Cardiac muscle cell (in vitro differentiated cells and primary cell): ENCODE results near the gene KRTAP12-1. TPM values are rescaled to one million over a fixed set of nuclear protein-coding genes. Genes with fewer than 3 reads are reported as not detected.

ENCODE experiments used
- DNase-seq, 2 donors: peaks; one replicate each; pipeline versions ENCODE4 v3.0.0 to v3.0.0-alpha.2; 2010 to 2017; ENCODE audit warnings: low read depth in 1 of 2, low spot score in 1 of 2
- H3K27ac ChIP-seq: fragments of 200-600 bp; sonication (generic); 2 replicates; pipeline ENCODE4 v1.5.1; 2016
- H3K27me3 ChIP-seq: fragments of 200-600 bp; sonication (generic); 2 replicates; pipeline ENCODE4 v1.6.0; 2016; ENCODE audit warnings: control low read depth
- H3K36me3 ChIP-seq: fragments of 200-600 bp; sonication (generic); 2 replicates; pipeline ENCODE4 v1.5.1; 2016; ENCODE audit warnings: control low read depth
- H3K4me1 ChIP-seq: fragments of 200-600 bp; sonication (generic); 2 replicates; pipeline ENCODE4 v1.8.1; 2017; ENCODE audit warnings: low read depth, mild to moderate bottlenecking, mixed run types
- H3K4me3 ChIP-seq: fragments of 200-600 bp; sonication (generic); 2 replicates; pipeline ENCODE4 v1.5.1; 2016; ENCODE audit warnings: mild to moderate bottlenecking
- H3K9me3 ChIP-seq: fragments of 200-600 bp; sonication (generic); 2 replicates; pipeline ENCODE4 v1.5.1; 2017; ENCODE audit warnings: low read depth, mild to moderate bottlenecking, control low read depth
- CTCF ChIP-seq: IDR thresholded peaks from 2 replicates; pipeline ENCODE4 v1.5.1; 2012; ENCODE audit warnings: low read depth, mild to moderate bottlenecking, low read length
- polyA plus RNA-seq: library from polyadenylated mRNA; unstranded; fragments of >200 nt; fragmentation: Nextera tagmentation; extraction: Ambion mirVana; gene quantifications from 2 replicates; pipeline ENCODE4 v1.2.1, GENCODE V29; 2016
- total RNA-seq: library from RNA; depleted of rRNA; stranded (reverse); fragments of >200 nt; gene quantifications from 2 replicates; pipeline ENCODE4 v1.2.3, GENCODE V29; 2016

Gene KRTAP12-1
- total and polyA plus RNA-seq, 2 experiments from 2014 or later: not detected

GRCh38 chr21:44654576-44655175 lies 27.3 kb downstream of the KRTAP12-1 start, which contains the start of gene KRTAP12-4:
Gene KRTAP12-4, minus strand, starts transcription at chr21:44654659. Its CDS starts 45 bp downstream, at chr21:44654614.
- Histone ChIP-seq H3K4me1 (no peaks in the 10 kb centered on the region), H3K4me3 (no peak within 1 kb of the TSS), H3K9me3 (no peaks in the 10 kb centered on the region), H3K36me3 (no peaks in the 10 kb centered on the region), H3K27me3 (no peaks in the 10 kb centered on the region), H3K27ac (no peak within 1 kb of the TSS)
- no peak for TF ChIP-seq CTCF
- DNase-seq: no peak

- TF ChIP-seq CTCF: no peak
- H3K36me3 ChIP-seq: no peaks in the 10 kb centered on the region
- no peaks in the 10 kb centered on the region for H3K4me1 ChIP-seq
- no peak for DNase-seq
- no peaks in the 10 kb centered on the region for H3K9me3 ChIP-seq
- no peak overlapping the region for H3K27ac ChIP-seq
- H3K4me3 ChIP-seq: no peak overlapping the region
- no peaks in the 10 kb centered on the region for H3K27me3 ChIP-seq
Observed at GRCh38 chr21:44653656-44654575, 28.0 kb downstream of the KRTAP12-1 start.

GRCh38 chr21:44653123-44653522 lies 28.8 kb downstream of the KRTAP12-1 start:
- no peak overlapping the region for H3K27ac ChIP-seq
- no peaks in the 10 kb centered on the region for H3K36me3 ChIP-seq
- no peaks in the 10 kb centered on the region for H3K9me3 ChIP-seq
- H3K4me1 ChIP-seq: no peaks in the 10 kb centered on the region
- H3K4me3 ChIP-seq: no peak overlapping the region
- no peak for TF ChIP-seq CTCF
- DNase-seq: no peak
- H3K27me3 ChIP-seq: no peaks in the 10 kb centered on the region

- no peaks in the 10 kb centered on the region for H3K36me3 ChIP-seq
- no peak overlapping the region for H3K4me3 ChIP-seq
- DNase-seq: no peak
- no peaks in the 10 kb centered on the region for H3K27me3 ChIP-seq
- H3K27ac ChIP-seq: no peak overlapping the region
- TF ChIP-seq CTCF: no peak
- H3K9me3 ChIP-seq: no peaks in the 10 kb centered on the region
- no peaks in the 10 kb centered on the region for H3K4me1 ChIP-seq
Observed at GRCh38 chr21:44650973-44651675, 30.8 kb downstream of the KRTAP12-1 start.

GRCh38 chr21:44650265-44650972 lies 31.5 kb downstream of the KRTAP12-1 start:
- Histone ChIP-seq H3K27ac (no peak overlapping the region), H3K9me3 (no peaks in the 10 kb centered on the region), H3K27me3 (no peaks in the 10 kb centered on the region), H3K4me1 (no peaks in the 10 kb centered on the region), H3K4me3 (no peak overlapping the region), H3K36me3 (no peaks in the 10 kb centered on the region)
- TF ChIP-seq CTCF: no peak
- no peak for DNase-seq
